HTR-8/SVneo (cell line): ENCODE measurements around the gene FOXP1.

Source experiments
- DNase-seq: peaks from one replicate; pipeline ENCODE4 v3.0.0; 2011; ENCODE audit warnings: low spot score, mixed read lengths; ENCODE audit not compliant: insufficient read length
- FAIRE-seq: peaks from 2 replicates; lab custom pipeline; 2011; peaks lifted over from hg19 to GRCh38; lab: Jason Lieb, UNC

Gene FOXP1

GRCh38 chr3:71215351-71215750, 368.2 kb downstream of the FOXP1 start:
- DNase-seq (no peak), FAIRE-seq (no peak)

- FAIRE-seq: no peak
- DNase-seq: no peak
These were observed 368.7 kb downstream of the FOXP1 start for GRCh38 chr3:71214797-71215196.

GRCh38 chr3:71214016-71214415, 369.5 kb downstream of the FOXP1 start:
- no peak for FAIRE-seq

GRCh38 chr3:71211083-71211482, 372.4 kb downstream of the FOXP1 start:
- FAIRE-seq (no peak), DNase-seq (no peak)

More at GRCh38 chr3:71214016-71214415, 369.5 kb downstream of the FOXP1 start:
- DNase-seq: no peak

GRCh38 chr3:71210257-71211007, 373.1 kb downstream of the FOXP1 start:
- FAIRE-seq: no peak
- no peak for DNase-seq

DNA sequence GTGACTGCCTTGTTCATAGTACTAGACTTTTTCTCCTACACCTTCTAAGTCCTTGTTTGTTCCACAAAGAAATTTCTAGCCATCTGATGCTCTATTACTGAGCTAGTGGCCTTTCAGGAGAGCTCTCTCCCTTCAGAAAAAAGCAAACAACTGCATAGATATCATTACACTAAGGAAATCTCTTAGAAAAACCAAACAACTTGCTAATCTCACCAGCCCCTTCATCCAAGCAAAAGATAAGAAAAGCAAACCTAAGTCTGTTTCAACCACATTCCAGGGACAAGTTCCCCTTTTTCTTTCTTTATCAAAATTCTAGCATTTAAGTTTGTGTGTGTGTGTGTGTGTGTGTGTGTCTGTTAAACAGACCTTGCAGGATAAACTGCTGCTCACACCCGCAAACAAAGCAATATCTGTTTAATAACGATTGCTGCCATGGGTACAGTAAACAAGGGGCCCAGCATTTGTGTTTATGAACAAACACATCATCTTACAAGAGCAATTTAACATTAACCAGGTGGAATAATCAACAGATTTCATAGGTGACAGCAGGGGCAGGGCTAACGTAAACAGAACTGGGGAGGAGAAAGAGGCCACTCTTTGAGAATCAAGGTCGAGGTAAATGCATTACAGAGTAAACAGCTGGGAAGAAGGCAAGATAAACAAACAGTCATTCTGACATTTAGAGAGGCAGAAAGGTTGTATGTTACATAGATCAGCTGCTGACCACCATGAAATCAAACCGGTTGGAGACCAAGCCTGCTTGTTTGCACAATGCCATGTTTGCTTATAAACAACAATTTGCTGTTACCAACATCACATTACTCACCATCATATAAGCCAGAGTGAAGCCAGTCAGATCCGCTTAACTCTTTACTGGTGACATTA, 375.1 kb downstream of the FOXP1 start:
- DNase-seq (no peak), FAIRE-seq (no peak)

DNA sequence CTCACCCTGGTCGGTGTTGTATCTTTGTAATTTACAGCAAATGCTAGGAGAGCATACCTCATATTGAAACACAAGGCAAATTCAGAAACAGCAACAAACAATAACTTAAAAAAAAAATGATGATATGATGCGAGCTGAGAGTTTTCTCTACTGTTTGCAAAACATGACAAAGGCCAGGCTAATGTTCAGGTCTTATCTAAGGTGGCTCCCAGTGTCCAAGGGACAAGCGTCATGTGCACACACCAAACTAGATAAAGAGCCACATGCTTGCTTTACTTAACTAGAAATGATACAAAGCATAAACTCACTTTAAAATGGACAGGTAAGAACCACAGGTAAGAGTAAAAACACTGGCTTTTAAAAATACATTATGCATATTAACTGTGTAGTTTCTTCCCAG, 375.9 kb downstream of the FOXP1 start:
- FAIRE-seq: no peak
- no peak for DNase-seq

DNA sequence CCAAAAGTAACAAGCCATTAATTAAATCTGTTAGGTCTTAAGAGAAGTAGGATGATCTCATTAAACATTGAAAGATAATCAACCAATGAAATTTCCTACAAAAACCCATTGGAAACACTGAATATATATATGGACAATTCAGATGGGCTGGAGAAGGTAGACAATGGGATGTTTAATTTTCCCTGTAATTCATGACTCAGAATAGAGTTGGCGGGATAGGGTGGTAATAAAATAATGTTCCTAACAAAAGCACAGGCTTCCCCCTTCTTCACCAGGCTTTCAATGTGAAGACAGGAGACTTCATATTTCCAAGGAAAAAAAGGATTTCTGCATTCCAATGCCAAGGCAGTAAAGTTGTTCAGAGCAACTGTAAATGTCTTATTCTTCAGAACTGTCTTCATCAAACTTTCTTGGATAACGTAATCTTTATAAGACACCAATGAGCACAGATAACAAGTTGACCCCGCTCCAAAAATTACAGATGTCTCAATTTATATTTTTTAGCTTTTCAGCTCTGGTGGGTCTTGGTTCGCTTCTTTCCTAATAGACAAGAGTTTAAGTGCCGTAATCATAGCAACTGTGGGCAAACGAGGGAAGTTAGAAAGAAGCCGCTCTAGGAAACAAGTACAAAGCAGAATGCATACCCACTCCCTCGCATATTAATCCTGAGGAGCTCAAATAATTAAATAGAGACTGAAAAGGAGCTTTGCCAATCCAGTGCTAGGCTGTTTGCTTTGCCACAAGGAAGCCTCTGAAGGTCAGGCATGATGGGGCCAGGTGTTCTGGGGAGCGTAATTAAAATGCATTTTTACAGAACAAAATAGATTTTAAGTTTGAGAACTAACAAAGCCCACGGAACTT, 377.0 kb downstream of the FOXP1 start:
- no peak for DNase-seq
- no peak for FAIRE-seq

GRCh38 chr3:71203727-71204488, 379.6 kb downstream of the FOXP1 start:
- DNase-seq (no peak), FAIRE-seq (no peak)

GRCh38 chr3:71202848-71203533, 380.5 kb downstream of the FOXP1 start:
- no peak for FAIRE-seq

DNA sequence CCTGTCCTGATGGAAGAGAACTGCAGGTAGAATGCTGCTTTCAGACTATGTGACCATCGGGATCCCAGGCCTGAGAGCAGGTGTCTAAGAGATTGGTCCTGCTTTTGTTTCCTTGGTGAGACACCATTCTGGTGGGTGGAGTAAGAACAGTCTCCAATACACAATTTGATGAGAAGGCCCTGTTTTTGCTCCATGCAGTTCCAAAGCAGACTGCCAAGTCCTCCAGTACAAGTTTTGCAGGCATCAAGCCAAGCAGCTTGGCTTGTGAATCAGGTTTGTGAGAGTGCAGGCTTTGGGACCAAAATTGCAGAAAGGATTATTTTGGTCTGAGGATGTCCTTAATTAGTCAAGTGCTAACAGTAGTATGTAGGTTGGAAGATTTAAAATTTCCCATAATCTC, 381.6 kb downstream of the FOXP1 start:
- DNase-seq: no peak
- no peak for FAIRE-seq

More at GRCh38 chr3:71202848-71203533, 380.5 kb downstream of the FOXP1 start:
- DNase-seq: no peak

GRCh38 chr3:71197841-71198565, 385.5 kb downstream of the FOXP1 start:
- FAIRE-seq (no peak), DNase-seq (no peak)

DNA sequence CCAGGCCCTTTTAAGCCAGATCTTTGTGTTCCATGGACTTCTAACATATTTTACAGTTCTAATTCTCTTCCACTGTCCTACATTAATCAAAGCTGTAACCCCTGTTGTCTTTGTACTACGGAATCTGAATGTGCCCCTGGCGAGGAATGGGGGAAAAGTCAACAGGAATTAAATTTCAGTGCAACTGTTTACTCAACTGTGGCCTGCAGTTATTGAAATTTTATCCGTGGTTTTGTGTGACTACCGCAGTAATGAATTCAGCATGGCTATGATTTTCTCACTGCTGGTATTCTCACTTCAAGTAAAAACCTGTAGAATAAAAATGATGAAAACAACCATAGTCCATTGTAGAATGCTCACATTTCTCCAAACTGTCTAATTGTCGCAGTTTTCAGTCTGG, 388.0 kb downstream of the FOXP1 start:
- DNase-seq: peak; percentile 51
- peak; percentile 76 for FAIRE-seq

DNA sequence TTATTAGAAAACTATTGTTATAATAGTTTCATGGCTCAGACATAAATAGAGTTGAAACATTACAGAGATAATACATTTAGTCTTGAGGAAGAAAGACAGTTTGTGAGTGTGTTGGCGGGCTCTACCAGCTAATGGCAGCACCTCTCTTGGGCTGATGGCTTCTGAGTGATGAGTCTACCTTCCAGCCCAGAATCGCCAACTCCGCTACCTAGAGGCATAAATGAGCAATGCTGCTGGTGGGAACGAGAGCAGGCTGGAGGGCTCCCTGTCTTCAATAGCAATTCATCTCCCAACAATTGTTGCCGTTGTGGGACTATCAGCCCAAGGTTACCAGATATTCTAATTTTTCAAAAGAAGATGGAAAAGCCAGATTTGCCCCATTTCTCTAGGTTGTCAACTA, 388.7 kb downstream of the FOXP1 start:
- DNase-seq: no peak
- no peak for FAIRE-seq

- DNase-seq: no peak
- FAIRE-seq: no peak
These were observed 392.5 kb downstream of the FOXP1 start for GRCh38 chr3:71191031-71191482.

- FAIRE-seq (no peak), DNase-seq (no peak)
These were observed 394.0 kb downstream of the FOXP1 start for GRCh38 chr3:71189480-71189879.

GRCh38 chr3:71187715-71188114, 395.8 kb downstream of the FOXP1 start:
- no peak for FAIRE-seq

DNA sequence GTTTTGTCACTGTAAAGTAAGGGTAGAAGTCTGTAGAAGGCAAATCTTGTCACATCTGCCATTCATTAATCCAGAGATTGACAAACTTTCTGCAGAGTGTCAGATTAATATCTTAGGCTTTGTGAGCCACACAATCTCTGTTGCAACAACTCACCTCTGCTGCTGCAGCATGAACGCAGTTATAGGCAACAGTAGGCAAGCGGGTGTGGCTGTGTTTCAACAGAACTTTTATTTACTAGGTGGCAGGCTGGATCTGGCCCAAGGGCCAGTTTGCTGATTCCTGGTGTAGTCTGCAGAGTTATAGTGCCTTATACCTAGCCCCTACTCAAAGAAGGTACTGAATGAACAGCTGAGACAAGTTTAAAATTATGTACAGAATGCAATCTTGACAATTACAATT, 396.7 kb downstream of the FOXP1 start:
- no peak for FAIRE-seq
- DNase-seq: no peak

More at GRCh38 chr3:71187715-71188114, 395.8 kb downstream of the FOXP1 start:
- no peak for DNase-seq
